GM12874 (cell line): ENCODE results near the gene ADSS2.

ENCODE experiments used
- CTCF ChIP-seq: IDR thresholded peaks from 2 replicates; pipeline ENCODE4 v1.5.1; 2011; ENCODE audit warnings: low read depth, mild to moderate bottlenecking, control low read depth, low read length, moderate library complexity; ENCODE audit not compliant: insufficient read depth

ADSS2 gene

DNA sequence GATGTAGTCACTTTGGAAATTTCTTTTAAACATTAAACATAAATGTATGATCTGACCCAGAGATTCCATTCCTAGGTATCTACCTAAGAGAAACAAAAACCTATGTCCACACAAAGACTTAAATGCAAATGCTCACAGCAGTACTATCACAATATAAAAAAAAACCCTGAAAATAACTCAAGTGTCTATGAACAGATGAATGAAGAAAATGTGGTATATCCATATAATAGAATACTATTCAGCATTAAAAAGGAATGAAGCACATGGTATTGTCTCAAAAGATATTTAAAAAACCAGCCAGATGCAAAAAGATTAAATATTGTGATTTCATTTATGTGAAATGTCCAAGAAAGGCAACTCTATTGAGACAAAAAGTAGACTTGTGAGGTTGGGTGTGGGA is 48.3 kb downstream of the ADSS2 start:
- no peak for TF ChIP-seq CTCF

DNA sequence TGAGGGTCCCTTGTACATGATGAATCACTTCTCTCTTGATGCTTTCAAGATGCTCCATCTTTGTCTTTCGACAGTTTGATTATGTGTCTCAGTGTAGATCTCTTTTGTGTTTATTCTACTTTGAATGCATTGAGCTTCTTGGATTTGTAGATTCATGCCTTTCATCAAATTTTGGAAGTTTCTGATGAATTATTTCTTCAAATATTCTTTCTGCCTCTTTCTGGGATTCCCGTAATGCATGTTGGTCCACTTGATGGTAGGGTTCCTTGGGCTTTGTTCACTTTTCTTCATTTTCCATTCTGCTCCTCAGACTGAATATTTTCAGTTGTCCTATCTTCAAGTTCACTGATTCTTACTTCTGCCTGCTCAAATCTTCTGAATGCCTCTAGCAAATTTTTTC is 50.7 kb downstream of the ADSS2 start:
- no peak for TF ChIP-seq CTCF

DNA sequence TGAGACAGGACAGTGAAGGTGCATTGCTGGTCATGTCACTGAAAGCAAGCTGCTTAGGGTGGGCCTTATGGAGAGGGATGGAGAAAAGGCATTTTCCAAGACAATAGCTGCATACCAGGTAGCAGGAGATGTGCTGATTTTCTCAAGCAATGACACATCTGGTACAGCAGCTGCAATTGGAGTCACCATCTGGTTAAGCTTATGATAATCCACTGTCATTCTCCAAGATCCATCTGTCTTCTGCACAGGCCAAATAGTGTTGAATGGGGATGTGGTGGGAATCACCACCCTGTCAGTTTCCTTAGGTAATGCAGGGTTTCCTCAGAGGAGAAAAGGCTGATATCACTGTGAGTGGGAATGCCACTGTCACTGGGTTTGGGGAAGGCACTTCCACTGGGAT is 54.6 kb downstream of the ADSS2 start:
- no peak for TF ChIP-seq CTCF

DNA sequence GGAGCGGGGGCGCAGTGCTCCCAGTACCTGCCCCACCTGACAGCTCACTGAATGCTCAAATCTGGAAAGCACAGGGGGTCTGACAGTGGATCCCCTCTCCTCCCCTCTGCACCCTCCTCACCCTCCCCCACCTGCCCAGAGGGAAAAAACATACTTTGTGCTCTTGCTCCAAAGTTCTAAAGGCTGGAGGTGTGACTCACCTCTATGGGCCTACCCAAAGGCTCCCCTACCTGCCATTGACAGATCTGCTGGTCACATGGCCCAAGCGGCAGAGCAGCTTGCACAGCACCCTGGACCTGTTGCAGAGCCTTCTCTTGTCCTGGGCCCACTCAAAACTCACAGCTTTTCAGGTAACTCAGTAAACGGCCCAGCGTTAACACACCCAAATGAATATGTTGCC is 55.7 kb downstream of the ADSS2 start:
- TF ChIP-seq CTCF: no peak

DNA sequence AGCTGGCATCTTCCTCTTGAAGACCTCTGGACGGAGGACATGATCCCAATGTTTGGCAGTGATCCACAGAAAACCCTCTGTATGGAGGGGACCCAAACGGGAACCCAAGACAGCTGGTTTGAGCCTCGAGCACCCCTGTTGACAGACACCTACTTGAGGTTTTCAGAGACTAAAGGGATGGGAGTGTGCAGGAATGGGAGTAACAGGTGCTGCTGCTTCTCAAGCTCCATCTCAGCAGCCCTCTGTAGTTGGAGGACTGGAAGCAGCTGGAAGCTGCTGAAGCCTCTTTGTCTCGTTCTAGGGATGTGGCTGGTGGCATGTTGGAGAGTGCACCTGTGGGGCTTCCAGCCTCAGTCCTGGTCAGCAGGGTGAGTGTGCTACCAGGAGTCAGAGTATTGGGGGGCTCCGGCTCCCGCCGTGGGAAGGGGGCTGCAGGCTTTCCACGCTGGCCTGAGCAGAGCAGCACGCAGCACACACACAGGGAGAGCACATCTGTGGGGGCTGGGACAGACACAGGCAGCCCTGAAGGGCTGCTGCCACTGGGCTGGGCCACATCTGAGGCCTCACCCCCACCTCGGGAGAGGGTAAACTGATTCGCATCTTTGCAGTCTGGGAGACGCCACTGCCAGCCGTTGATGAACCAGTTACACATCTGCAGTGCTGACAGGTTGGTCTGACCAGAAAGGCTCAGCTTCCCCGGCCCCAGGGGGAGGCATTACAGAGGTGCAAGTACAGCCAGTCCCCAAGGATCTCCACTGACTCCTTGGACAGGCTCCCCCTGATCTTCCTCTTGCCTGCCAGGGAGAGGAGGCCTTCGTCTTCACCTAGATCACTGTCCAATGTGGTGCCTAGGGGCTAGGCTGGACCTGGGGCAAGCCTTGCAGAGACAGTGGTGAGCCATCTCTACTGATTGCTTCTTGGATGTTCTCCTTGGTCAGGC is 56.6 kb downstream of the ADSS2 start:
- no peak for TF ChIP-seq CTCF

GRCh38 chr1:244394346-244394745 is 57.4 kb downstream of the ADSS2 start:
- no peak for TF ChIP-seq CTCF

GRCh38 chr1:244393604-244394176 is 58.0 kb downstream of the ADSS2 start:
- TF ChIP-seq CTCF: no peak
